Transverse colon (tissue), 4 donors: ENCODE results near the gene SHMT1.

Source experiments
- CTCF ChIP-seq, 5 experiments: fragments of 200-600 bp in 3 of 5; fragments of 450-650 bp in 2 of 5; sonication (generic) in 3 of 5; IDR thresholded peaks; 1 replicate in 2 of 5; 2 replicates in 3 of 5; pipeline ENCODE4 v1.5.1; 2016 to 2017; ENCODE audit warnings: antibody characterized with exemption in 5 of 5, inconsistent platforms in 3 of 5, mild to moderate bottlenecking in 2 of 5, moderate library complexity in 1 of 5
- EP300 ChIP-seq: sonication (generic); formaldehyde crosslinking; IDR thresholded peaks from one replicate; pipeline ENCODE4 v1.6.1; 2017; ENCODE audit warnings: antibody characterized with exemption, low read depth
- POLR2A ChIP-seq: fragments of 450-650 bp; IDR thresholded peaks from one replicate; pipeline ENCODE4 v1.6.1; 2016; ENCODE audit warnings: antibody characterized with exemption, mild to moderate bottlenecking, moderate library complexity
- POLR2AphosphoS5 ChIP-seq, 3 donors: sonication (generic); formaldehyde crosslinking; IDR thresholded peaks; one replicate each; pipeline ENCODE4 v1.6.1; 2016; ENCODE audit warnings: antibody characterized with exemption in 3 of 3

- TF ChIP-seq CTCF (IDR thresholded peaks at IDR 0.05) (no peak), POLR2A (no peak), EP300 (no peak), POLR2AphosphoS5 (IDR thresholded peaks at IDR 0.05) (no peak)
Observed at GRCh38 chr17:18318117-18318516, 45.2 kb downstream of the SHMT1 start.
